ENCODE measurements around the gene PDZD2. TPM values are rescaled to one million over a fixed set of nuclear protein-coding genes. Genes with fewer than 3 reads are reported as not detected.

PDZD2 gene
- total and polyA plus RNA-seq, 2 donors (not counting 3 experiments of a cell fraction or from before 2014, with no cell fraction given), result 0.66 to 6.9 TPM

- dilution Hi-C loops (cut with MboI; ENCODE audit: extremely low pct_ligation_motif_present, low sequenced_read_pairs), result no loop called here
- Histone ChIP-seq H3K9ac (replicated peaks; ENCODE audit: extremely low read depth, insufficient read depth, low read length) (no peak overlapping the region), H3K4me2 (ENCODE audit: insufficient read depth, low read length) (no peak overlapping the region), H4K20me1 (replicated peaks; ENCODE audit: control insufficient read depth, extremely low read depth, insufficient read depth, low read length) (no peaks in the 10 kb centered on the region), H3K4me3 (replicated peaks in 1 of 3; ENCODE audit: insufficient read depth in 1 of 3, low read depth in 1 of 3, low read length in 3 of 3) (no peak overlapping the region), H3K4me1 (ENCODE audit: control insufficient read depth, extremely low read depth, insufficient read depth, low read length) (no peaks in the 10 kb centered on the region), H3K36me3 (ENCODE audit: control insufficient read depth in 2 of 2, extremely low read depth in 1 of 2, insufficient read depth in 2 of 2, low read length in 2 of 2) (no peaks in the 10 kb centered on the region), H3K27ac (ENCODE audit: insufficient read depth, low read depth, low read length) (no peak overlapping the region), H3K79me2 (ENCODE audit: control insufficient read depth, insufficient read depth, low read length) (no peaks in the 10 kb centered on the region), H3K9me1 (replicated peaks; ENCODE audit: control insufficient read depth, extremely low read depth, insufficient read depth, low read length) (no peaks in the 10 kb centered on the region), H2AFZ (ENCODE audit: low read depth, low read length) (no peak overlapping the region), H3K9me3 (replicated peaks; ENCODE audit: control insufficient read depth, insufficient read depth, low read length) (no peaks in the 10 kb centered on the region), H3K27me3 (ENCODE audit: control insufficient read depth in 2 of 2, insufficient read depth in 2 of 2, low read length in 2 of 2) (no peaks in the 10 kb centered on the region)
- no TSS peak for BruUV-seq (replicated peaks)
- TF ChIP-seq, protein P1, sequence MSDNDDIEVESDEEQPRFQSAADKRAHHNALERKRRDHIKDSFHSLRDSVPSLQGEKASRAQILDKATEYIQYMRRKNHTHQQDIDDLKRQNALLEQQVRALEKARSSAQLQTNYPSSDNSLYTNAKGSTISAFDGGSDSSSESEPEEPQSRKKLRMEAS (IDR thresholded peaks at IDR 0.05; ENCODE audit: insufficient read depth, insufficient read length), result no peak
- no peak for TF ChIP-seq CTCF (IDR thresholded peaks at IDR 0.05; ENCODE audit: extremely low read depth in 1 of 2, insufficient read depth in 1 of 2, low read depth in 1 of 2, low read length in 2 of 2)
- TF ChIP-seq FOS (IDR thresholded peaks at IDR 0.05; ENCODE audit: borderline replicate concordance, insufficient read depth, low read length), result no peak
- no peak for TF ChIP-seq EZH2 (IDR thresholded peaks at IDR 0.05; ENCODE audit: borderline replicate concordance, low read depth, low read length, severe bottlenecking)
- TF ChIP-seq JUN (IDR thresholded peaks at IDR 0.05; ENCODE audit: borderline replicate concordance, insufficient read depth, insufficient read length, low read depth), result no peak
- TF ChIP-seq MYC (IDR thresholded peaks at IDR 0.05; ENCODE audit: low read depth, low read length), result no peak
- TF ChIP-seq POLR2A (IDR thresholded peaks at IDR 0.05; ENCODE audit: low read depth, low read length), result no peak
- TF ChIP-seq POLR2AphosphoS5 (IDR thresholded peaks at IDR 0.05; ENCODE audit: insufficient read depth, low read depth, low read length), result no peak
- no peak for TF ChIP-seq GATA2 (IDR thresholded peaks at IDR 0.05; ENCODE audit: insufficient read depth, insufficient read length, low read depth, low read length)
- no peak for FAIRE-seq
- ChIA-PET CTCF (interaction anchor here (1.1 to 1.2 kb wide), 2 partner anchors 8 to 168 kb away, joined by 3 read pairs; no protein-coding TSS in a partner anchor), POLR2A (interaction anchor here (0.6 kb wide), 1 partner anchor 150 kb away, joined by 7 read pairs; no protein-coding TSS in a partner anchor)
- intact Hi-C loops (cut with micrococcal nuclease), result no loop called here
- no peak for DNase-seq (ENCODE audit: low read depth, low spot score)
Observed at GRCh38 chr5:31909073-31909472, 270.1 kb downstream of the PDZD2 start.

All from endothelial cell of umbilical vein (primary cell).